HepG2 (cell line): ENCODE data around the gene NOTUM. TPM values are rescaled to one million over a fixed set of nuclear protein-coding genes. Genes with fewer than 3 reads are reported as not detected.

ENCODE experiments used
- AGO2 ChIP-seq: fragments of 200-400 bp; formaldehyde crosslinking; optimal IDR thresholded peaks from 2 replicates; pipeline ENCODE3; 2017; ENCODE audit warnings: mild to moderate bottlenecking, low read depth, low read length, moderate library complexity
- PHF5A ChIP-seq: IDR thresholded peaks from one replicate; pipeline ENCODE4 v1.6.1; 2018; ENCODE audit warnings: low read depth, missing genetic modification reagents; ENCODE audit not compliant: unreplicated experiment
- PITX1 ChIP-seq: sonication (generic); formaldehyde crosslinking; IDR thresholded peaks from 2 replicates; pipeline ENCODE4 v1.5.1; 2020; ENCODE audit warnings: mild to moderate bottlenecking, missing genetic modification reagents
- PRMT3 ChIP-seq: sonication (generic); formaldehyde crosslinking; IDR thresholded peaks from 2 replicates; pipeline ENCODE4 v1.8.1; 2022; ENCODE audit warnings: low read depth, mild to moderate bottlenecking, moderate library complexity, missing genetic modification reagents, borderline replicate concordance
- SIX1 ChIP-seq: sonication (generic); formaldehyde crosslinking; IDR thresholded peaks from 2 replicates; pipeline ENCODE4 v1.4.0; 2020; ENCODE audit warnings: missing genetic modification reagents, borderline replicate concordance
- ZFP90 ChIP-seq: sonication (generic); formaldehyde crosslinking; IDR thresholded peaks from 2 replicates; pipeline ENCODE4 v1.8.0; 2022; ENCODE audit warnings: missing genetic modification reagents, mild to moderate bottlenecking, inconsistent platforms, borderline replicate concordance
- ZNF234 ChIP-seq: sonication (generic); formaldehyde crosslinking; conservative IDR thresholded peaks from 2 replicates; pipeline ENCODE4 v1.5.1; 2020; ENCODE audit warnings: mild to moderate bottlenecking, missing genetic modification reagents
- ZNF337 ChIP-seq: sonication (generic); formaldehyde crosslinking; IDR thresholded peaks from 2 replicates; pipeline ENCODE4 v1.5.1; 2020; ENCODE audit warnings: missing genetic modification reagents, low read depth, mild to moderate bottlenecking, borderline replicate concordance
- ZNF530 ChIP-seq: sonication (generic); formaldehyde crosslinking; IDR thresholded peaks from 2 replicates; pipeline ENCODE4 v1.5.0; 2020; ENCODE audit warnings: low read depth, mild to moderate bottlenecking, missing genetic modification reagents
- ZNF775 ChIP-seq: sonication (generic); formaldehyde crosslinking; IDR thresholded peaks from 2 replicates; pipeline ENCODE4 v1.4.0; 2020; ENCODE audit warnings: missing genetic modification reagents, mild to moderate bottlenecking, moderate library complexity, borderline replicate concordance
- polyA plus RNA-seq, 8 experiments: library from polyadenylated mRNA; depleted of rRNA in 3 of 8; stranded (reverse) in 7 of 8; unstranded in 1 of 8; fragments of >200 nt; fragmentation: Illumina TruSeq in 4 of 8; extraction: Trizol in 4 of 8; gene quantifications; 2 replicates each; pipeline versions ENCODE4 v1.2.1 to v1.2.3, GENCODE V29; 2011 to 2016; ENCODE audit warnings: low read depth in 4 of 8, missing spikeins in 1 of 8, mixed read lengths in 1 of 8; ENCODE audit not compliant: insufficient read depth in 1 of 8
- total RNA-seq, 5 experiments: library from RNA; depleted of rRNA; stranded (reverse); fragments of >200 nt; fragmentation: Illumina TruSeq; extraction: Trizol; gene quantifications; 2 replicates each; pipeline ENCODE4 v1.2.3, GENCODE V29; 2016; ENCODE audit warnings: low read depth in 1 of 5
- TF ChIP-seq, protein P1 (sequence below): sonication (generic); formaldehyde crosslinking; conservative IDR thresholded peaks from 2 replicates; pipeline ENCODE4 v1.8.0; 2022; ENCODE audit warnings: missing genetic modification reagents
- TF ChIP-seq, protein P2 (sequence below): sonication (generic); formaldehyde crosslinking; IDR thresholded peaks from 2 replicates; pipeline ENCODE4 v1.4.0; 2020; ENCODE audit warnings: mild to moderate bottlenecking, missing genetic modification reagents
- TF ChIP-seq, protein P3 (sequence below): sonication (generic); formaldehyde crosslinking; IDR thresholded peaks from 2 replicates; pipeline ENCODE4 v1.4.0; 2020; ENCODE audit warnings: missing genetic modification reagents
- TF ChIP-seq, protein P4 (sequence below): fragments of 450-650 bp; IDR thresholded peaks from 2 replicates; pipeline ENCODE4 v1.6.1; 2017
- TF ChIP-seq, protein P5 (sequence below): sonication (generic); formaldehyde crosslinking; IDR thresholded peaks from 2 replicates; pipeline ENCODE4 v1.4.0; 2020; ENCODE audit warnings: missing genetic modification reagents, borderline replicate concordance

NOTUM gene
- total and polyA plus RNA-seq, 2 of the 13 experiments (the other 11 are each of a cell fraction or from before 2014, with no cell fraction given), result 150 to 160 TPM

DNA sequence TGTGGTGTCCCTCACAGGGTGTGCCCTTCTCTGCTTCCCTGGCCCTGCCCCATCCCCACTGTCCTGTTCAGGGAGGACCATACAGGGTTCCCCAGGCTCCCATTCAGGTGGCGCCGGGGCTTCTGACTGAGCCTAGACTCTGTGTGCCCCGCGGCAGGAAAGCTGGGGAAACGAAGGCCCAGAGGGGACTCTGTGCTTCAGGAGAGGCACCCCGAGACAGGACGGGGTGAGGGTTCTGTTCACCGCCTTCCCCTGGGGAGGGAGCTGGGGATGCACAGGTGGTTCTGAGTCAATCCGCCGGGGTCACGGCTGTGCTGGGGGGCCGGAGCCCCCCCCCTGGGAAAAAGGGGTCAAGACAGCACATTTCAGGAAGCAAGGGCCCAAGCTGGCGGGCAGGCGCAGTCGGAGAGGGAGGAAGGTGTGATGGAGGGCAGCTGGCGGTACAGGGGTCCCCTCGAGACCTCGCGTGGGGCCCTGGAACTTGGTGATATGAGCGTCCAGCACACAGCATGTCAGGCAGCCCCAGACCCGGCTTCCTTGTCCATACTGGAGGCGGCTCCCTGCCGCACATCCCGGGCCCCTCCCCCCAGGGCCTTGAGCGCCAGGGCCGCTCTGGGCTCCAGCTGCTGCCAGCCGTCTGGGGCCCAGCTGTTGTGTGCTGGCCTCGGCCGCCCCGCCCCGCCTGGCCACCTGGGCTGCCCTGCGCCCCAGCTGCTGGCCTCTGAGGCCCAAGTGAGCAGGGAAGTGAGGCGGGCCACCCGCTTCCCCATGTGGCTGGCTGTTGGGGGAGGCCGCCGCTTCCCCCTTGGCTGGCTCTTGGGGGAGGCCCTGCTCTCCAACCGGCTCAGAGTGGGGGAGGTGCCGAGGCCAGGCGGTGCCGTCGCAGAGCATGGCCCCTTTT is 5.6 kb upstream of the NOTUM start (continued):
- TF ChIP-seq, protein P1, sequence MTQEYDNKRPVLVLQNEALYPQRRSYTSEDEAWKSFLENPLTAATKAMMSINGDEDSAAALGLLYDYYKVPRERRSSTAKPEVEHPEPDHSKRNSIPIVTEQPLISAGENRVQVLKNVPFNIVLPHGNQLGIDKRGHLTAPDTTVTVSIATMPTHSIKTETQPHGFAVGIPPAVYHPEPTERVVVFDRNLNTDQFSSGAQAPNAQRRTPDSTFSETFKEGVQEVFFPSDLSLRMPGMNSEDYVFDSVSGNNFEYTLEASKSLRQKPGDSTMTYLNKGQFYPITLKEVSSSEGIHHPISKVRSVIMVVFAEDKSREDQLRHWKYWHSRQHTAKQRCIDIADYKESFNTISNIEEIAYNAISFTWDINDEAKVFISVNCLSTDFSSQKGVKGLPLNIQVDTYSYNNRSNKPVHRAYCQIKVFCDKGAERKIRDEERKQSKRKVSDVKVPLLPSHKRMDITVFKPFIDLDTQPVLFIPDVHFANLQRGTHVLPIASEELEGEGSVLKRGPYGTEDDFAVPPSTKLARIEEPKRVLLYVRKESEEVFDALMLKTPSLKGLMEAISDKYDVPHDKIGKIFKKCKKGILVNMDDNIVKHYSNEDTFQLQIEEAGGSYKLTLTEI (CRISPR knock-in tag), result no peak
- TF ChIP-seq ZNF775 (CRISPR knock-in tag), result peak; percentile 39; the same call in 1 of the 2 replicates
- peak; percentile 82; the same call in 1 of the 2 replicates for TF ChIP-seq ZNF234 (CRISPR knock-in tag)
- TF ChIP-seq ZNF337 (CRISPR knock-in tag), result no peak
- peak; percentile 95 for TF ChIP-seq PHF5A (CRISPR knock-in tag)
- TF ChIP-seq AGO2, result peak; percentile 95
- TF ChIP-seq ZFP90 (CRISPR knock-in tag), result peak; percentile 17; the same call in 1 of the 2 replicates
- TF ChIP-seq PRMT3 (CRISPR knock-in tag), result peak; percentile 82; the same call in 1 of the 2 replicates
- TF ChIP-seq, protein P2, sequence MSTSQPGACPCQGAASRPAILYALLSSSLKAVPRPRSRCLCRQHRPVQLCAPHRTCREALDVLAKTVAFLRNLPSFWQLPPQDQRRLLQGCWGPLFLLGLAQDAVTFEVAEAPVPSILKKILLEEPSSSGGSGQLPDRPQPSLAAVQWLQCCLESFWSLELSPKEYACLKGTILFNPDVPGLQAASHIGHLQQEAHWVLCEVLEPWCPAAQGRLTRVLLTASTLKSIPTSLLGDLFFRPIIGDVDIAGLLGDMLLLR (CRISPR knock-in tag), result peak; percentile 91
- no peak for TF ChIP-seq ZNF530 (CRISPR knock-in tag)
- TF ChIP-seq, protein P3, sequence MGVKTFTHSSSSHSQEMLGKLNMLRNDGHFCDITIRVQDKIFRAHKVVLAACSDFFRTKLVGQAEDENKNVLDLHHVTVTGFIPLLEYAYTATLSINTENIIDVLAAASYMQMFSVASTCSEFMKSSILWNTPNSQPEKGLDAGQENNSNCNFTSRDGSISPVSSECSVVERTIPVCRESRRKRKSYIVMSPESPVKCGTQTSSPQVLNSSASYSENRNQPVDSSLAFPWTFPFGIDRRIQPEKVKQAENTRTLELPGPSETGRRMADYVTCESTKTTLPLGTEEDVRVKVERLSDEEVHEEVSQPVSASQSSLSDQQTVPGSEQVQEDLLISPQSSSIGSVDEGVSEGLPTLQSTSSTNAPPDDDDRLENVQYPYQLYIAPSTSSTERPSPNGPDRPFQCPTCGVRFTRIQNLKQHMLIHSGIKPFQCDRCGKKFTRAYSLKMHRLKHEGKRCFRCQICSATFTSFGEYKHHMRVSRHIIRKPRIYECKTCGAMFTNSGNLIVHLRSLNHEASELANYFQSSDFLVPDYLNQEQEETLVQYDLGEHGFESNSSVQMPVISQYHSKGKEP (CRISPR knock-in tag), result peak; percentile 73; the same call in 1 of the 2 replicates
- TF ChIP-seq, protein P4, sequence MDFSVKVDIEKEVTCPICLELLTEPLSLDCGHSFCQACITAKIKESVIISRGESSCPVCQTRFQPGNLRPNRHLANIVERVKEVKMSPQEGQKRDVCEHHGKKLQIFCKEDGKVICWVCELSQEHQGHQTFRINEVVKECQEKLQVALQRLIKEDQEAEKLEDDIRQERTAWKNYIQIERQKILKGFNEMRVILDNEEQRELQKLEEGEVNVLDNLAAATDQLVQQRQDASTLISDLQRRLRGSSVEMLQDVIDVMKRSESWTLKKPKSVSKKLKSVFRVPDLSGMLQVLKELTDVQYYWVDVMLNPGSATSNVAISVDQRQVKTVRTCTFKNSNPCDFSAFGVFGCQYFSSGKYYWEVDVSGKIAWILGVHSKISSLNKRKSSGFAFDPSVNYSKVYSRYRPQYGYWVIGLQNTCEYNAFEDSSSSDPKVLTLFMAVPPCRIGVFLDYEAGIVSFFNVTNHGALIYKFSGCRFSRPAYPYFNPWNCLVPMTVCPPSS, result no peak
- TF ChIP-seq, protein P5, sequence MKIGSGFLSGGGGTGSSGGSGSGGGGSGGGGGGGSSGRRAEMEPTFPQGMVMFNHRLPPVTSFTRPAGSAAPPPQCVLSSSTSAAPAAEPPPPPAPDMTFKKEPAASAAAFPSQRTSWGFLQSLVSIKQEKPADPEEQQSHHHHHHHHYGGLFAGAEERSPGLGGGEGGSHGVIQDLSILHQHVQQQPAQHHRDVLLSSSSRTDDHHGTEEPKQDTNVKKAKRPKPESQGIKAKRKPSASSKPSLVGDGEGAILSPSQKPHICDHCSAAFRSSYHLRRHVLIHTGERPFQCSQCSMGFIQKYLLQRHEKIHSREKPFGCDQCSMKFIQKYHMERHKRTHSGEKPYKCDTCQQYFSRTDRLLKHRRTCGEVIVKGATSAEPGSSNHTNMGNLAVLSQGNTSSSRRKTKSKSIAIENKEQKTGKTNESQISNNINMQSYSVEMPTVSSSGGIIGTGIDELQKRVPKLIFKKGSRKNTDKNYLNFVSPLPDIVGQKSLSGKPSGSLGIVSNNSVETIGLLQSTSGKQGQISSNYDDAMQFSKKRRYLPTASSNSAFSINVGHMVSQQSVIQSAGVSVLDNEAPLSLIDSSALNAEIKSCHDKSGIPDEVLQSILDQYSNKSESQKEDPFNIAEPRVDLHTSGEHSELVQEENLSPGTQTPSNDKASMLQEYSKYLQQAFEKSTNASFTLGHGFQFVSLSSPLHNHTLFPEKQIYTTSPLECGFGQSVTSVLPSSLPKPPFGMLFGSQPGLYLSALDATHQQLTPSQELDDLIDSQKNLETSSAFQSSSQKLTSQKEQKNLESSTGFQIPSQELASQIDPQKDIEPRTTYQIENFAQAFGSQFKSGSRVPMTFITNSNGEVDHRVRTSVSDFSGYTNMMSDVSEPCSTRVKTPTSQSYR (CRISPR knock-in tag), result peak; percentile 99
- TF ChIP-seq SIX1 (CRISPR knock-in tag), result no peak; the same call in 1 of the 2 replicates
- peak; percentile 78 for TF ChIP-seq PITX1 (CRISPR knock-in tag)
